NCI-H748 (cell line): ENCODE measurements around the gene WWTR1.

Experiments
- DNase-seq: peaks from one replicate; lab custom pipeline; 2025; ENCODE audit not compliant: unreplicated experiment; lab: John Stamatoyannopoulos, UW

Gene WWTR1

DNA sequence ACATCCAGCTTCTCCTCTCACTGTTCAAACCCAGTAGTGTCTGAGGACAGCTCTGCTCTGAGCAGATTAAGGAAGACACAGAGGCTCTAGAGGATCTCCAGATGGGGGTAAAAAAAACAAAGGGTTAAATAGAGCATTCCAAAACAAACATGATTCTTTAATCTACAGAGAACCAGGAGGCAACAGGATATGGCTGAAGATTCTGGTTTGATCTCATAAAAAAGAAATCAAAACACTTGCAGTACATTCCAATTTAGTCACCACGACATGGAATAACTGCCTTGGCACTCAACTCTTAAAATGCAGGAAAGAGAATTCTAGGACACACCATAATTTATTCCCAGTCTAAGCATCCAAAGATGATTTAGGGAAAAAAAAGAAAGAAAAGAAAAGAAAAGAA, 151.3 kb downstream of the WWTR1 start:
- DNase-seq: no peak

DNA sequence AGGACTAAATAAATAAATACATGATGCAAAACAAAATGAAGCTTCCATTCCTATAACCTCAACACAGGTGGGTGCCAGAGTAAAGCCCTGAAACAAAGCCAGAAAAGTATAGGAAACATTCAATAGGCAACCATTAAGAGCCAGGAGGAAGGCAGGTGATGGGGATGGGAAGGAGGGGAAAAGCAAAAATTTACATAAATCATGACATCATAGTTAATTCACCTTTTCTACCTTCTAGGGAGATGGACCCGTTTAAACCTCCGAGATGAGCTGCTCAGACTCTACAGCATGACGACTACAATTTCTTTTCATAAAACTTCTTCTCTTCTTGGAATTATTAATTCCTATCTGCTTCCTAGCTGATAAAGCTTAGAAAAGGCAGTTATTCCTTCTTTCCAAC, 155.4 kb downstream of the WWTR1 start:
- no peak for DNase-seq

DNA sequence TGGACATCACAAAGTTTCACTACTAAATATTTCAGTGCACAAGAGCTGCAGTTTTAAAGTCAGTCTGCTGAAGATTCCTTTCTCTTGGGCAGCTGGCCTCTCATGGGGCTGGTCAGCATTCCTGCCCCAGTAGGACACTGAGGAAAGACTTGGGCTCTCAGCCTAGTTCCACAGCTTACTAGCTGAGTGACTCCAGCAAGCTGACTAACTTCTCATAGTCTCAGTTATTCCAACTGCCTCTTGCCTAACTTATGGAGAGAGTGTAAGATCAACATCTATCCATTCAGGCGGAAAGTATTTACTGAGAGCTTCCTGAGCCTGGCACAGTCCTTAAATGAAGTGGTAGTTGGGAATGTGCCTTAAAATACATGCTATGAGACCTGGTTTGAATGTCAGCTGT, 156.3 kb downstream of the WWTR1 start:
- DNase-seq: no peak

DNA sequence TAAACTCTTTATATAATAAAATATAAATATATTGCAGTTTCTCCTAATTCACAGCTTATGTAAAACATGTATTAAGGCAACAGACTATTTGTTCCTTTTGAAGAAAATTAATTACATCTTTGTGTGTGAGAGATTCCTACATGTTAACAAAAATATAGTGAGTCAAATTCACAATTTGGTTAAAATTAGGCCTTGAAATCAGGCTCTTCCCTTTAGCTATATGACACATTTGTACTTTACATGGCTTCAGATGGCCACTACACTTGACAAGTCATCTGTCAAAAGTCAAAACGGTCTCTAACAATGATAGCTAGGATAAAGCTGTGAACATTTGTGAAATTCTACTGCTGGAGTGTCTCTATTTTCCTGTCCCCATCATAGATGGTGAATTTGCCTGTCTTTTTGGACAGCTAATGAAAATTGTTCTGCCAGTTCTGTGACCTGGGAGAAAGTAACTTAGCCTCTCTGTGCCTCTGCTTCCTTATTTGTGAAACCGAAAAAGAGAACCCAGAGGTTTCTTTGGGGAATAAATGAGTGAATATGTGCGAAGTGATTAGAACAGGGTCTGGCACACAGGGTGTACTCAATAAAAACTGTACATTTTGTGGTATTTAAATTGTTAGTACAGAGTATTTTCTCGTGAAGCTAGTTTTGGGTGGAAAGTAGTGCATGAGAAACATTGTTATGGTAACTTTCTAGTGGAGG, 159.7 kb downstream of the WWTR1 start:
- no peak for DNase-seq

DNA sequence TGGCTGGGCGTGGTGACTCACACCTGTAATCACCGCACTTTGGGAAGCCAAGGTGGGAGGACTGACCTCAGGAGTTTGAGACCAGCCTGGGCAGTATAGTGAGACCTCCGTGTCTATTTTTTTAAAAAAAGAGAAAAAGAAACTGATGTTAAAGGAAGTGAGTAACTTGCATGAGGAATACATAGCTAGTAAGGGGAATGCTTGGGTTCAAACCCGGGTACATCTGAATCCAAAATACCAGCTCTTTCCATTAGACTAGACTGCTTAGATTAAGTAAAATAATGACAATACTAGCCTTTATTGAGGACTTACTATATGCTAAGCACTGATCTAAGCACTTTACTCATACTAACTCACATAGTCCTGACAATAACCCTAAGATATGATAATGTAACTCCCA, 160.9 kb downstream of the WWTR1 start:
- DNase-seq: no peak

DNA sequence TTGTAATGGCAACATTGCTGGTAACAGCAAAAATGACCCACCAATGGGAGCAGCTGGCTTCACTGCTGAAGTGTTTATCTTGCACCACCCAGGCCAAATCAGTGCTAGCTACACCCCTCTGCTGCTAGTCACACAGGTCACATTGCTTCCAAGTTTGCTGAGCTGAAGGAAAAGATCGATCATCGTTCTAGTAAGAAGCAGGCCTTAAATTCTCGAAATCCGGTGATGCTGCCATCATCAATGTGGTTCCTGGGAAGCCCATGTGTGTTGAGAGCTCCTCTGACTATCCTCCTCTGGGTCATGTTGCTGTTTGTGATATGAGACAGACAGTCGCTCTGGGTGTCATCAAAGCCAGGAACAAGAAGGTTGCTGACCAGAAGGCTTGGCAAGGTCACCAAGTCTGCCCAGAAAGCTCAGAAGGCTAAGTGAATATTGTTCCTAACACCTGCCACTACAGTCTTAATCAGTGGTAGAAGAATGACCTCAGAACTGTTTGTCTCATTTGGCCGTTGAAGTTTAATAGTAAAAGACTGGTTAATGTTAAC, 162.2 kb downstream of the WWTR1 start:
- no peak for DNase-seq

DNA sequence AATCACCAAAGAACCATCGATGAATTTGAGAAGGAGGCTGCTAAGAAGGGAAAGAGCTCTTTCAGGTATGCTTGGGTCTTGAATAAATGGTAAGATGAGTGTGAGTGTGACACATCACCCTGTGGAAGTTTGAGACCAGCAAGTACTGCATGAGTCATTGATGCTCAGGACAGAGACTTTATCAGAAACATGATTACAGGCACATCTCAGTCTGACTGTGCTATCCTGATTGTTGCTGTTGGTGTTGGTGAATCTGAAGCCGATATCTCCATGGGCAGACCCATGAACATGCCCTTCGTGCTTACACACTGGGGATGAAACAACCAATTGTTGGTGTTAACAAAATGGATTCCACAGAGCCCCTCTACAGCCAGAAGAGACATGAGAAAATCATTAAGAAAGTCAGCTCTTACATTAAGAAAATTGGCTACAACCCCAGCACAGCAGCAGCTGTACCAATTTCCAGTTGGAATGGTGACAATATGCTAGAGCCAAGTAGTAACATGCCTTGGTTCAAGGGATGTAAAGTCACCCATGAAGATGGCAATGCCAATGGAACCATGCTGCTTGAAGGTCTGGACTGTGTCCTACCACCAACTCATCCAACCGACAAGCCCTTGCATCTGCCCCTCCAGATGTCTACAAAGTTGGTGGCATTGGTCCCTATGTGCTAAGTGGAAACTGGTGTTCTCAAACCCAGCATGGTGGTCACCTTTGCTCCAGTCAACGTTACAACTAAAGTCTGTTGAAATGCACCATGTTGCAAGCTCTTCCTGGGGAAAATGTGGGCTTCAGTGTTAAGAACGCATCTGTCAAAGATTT, 162.9 kb downstream of the WWTR1 start:
- no peak for DNase-seq

DNA sequence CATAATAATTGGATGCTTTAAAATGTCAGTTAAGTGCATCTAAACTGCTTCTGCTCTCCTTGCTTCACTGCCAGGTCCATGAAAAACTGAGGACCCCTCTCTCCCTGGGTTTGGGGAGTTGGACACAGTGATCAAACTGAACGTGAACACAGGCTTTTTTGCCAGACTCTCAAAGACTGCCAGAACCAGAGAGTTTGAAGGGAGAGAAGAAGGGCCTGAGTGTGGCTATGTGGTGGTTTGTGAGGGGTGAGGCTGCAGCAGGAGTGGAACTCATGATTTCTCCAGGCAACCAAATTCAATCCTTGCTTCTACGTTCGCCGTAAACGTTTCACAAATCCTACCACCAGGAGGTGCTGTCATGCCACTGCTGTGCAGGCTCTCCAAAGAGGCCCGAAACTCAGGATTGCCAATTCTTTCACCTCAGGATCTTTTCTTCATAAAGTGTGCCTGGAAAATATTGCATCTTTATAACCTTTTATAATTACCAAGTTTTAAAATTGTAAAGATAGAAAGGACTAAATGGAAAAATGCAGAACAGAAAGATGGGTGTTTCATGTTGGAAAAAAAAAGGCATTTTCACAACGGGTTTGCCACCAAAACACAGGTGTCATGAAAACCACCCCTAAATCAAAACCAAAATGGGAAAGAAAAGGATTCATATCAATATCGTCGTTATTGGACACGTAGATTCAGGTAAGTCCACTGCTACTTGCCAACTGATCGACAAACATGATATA, 163.6 kb downstream of the WWTR1 start:
- peak; percentile 12 for DNase-seq

DNA sequence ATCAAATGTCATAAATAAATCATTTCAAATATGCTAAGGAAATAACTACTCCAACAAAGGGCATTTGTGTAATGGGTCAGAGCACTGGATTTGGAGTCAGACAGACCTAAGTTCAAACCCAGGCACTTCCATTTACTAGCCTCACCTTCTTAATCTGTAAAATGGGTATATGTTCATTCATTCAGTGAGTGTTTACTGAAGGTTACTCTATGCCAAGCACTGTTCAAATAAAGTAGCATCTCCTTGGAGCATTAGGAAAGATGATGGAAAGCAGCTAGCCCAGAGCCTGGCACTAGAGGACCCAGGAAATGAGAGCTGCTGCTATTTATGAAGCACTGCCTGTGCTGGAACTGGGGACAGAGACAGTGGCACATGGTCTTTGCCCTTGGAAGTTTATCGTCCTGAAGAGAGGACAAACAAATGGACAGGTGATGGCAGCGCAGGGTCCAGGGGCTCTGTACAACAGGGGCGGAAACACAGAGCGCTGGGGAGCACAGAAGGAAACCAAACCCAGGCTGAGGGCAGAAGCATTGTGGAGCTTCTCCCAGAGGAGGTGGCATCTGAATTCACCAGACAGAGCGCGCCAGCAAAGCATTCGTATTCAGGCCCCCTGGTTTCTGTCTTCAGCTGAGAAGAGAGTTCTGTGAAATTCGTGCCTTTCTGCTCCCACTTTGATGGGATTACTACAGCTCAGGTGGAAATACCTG, 164.4 kb downstream of the WWTR1 start:
- DNase-seq: no peak

DNA sequence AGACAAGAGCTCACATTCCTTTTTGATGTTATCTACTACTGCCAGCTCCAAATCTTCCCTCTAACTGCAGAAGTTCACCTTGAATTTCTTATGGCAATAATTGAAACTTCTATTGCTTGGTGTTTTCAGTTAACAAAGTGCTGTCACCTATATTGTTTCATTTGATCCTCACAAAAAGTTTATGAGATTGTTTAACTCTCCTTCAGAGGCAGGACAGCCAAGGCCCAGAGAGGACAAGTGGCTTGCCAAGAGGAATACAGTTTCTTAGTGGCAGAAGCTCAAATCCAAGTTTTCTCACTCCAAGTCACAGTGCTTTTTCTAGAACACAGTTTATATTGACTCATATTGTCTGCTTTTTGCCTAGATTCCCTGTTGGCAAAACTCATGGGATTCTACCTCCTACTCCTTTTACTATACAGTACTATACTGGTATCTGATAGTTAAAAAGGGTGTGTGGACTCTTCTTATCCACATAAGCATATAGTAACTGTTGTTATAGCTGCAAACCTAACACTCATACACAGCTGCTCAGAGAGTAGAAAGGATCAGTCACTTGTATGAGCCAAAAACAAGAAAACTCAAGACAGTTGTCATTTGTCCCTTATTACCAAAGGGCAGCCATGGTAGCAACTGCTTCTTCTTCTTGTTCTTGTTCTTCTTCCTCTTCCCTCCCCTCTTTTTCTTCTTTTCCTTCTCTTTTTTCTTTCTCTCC, 167.4 kb downstream of the WWTR1 start:
- DNase-seq: no peak

DNA sequence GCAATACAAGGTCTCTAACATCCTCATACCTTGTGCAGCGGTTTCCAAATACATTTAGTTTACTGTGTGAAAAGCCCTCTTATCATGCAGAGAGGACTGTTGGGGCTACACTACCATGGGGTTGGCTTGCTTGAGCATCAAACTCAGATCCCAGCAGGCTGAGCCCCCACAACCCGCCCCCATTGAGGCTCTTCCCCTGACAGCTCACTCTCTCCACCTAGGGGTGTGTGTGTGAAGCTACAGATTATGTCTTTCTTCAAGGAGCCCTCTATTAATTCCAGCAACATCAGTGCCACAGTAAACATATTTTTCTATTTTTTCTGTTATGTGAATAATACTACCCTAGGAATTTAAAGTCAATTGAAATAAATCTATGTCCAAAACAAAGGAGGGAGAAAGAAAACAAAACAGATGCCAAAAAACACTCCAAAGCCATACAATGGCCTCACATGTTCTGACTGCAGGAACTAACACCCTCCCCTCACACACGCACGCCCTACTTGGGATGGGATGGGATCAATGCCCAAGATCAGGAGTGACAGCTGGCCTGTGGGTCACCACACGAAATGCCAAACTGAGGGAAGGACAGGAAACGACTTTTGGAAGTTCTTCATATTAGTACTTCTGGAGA, 168.7 kb downstream of the WWTR1 start:
- DNase-seq: peak; percentile 10

DNA sequence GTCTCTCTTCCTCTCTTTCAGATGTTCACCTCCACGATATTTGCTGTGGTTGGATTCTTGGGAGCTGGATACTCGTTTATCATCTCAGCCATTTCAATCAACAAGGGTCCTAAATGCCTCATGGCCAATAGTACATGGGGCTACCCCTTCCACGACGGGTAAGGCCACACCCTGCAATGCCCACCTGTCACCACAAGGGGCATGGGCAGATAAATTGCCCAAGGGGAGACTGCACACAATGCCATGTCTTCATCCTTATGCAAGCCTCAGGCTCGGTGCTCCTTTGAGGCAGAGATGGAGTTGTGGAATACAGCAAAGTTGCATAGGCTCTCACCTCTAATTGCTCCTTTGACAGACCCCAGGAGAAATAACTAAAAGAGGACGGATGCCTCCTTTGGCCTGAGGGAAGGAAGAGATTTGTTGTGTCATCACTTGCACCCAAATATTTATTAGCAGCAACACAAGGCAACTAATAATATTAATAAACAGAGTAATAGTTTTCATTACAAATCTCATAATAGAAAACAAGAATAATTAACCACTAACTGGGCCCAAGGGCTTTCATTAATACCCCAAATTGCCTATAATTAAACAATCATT, 170.1 kb downstream of the WWTR1 start:
- DNase-seq: peak; percentile 15

DNA sequence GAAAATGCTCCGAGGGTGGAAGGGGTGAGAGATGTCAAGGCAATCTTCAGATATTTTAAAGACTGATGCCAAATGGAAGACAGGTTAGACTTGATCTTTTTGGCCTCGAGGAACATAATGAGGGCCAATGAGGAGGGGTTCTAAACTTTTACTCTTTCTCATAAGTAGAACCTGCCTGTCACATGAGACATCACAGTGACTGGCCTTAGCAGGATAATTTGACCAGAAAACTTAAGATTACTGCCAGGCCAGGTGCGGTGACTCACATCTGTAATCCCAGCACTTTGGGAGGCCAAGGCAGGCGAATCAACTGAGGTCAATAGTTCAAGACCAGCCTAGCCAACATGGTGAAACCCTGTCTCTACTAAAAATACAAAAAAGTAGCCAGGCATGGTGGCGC, 171.1 kb downstream of the WWTR1 start:
- no peak for DNase-seq

DNA sequence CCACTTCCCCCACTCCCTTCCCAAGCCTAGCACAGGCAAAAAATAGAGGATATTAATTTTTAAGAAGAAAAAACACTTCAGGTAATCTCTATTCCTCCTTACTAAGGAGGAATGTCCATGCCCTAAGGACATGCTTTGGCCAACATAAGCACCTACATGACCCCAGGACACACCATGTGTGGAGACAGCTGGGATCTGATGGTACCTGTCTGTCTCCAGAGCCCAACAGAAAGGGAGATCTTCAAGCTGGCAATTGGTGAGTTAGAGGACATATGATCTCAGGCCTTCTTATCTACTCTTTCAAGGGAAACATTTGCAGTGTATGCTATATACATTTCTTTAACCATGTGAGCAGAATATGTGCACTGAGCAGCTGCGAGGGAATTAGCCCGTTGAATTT, 176.3 kb downstream of the WWTR1 start:
- no peak for DNase-seq

DNA sequence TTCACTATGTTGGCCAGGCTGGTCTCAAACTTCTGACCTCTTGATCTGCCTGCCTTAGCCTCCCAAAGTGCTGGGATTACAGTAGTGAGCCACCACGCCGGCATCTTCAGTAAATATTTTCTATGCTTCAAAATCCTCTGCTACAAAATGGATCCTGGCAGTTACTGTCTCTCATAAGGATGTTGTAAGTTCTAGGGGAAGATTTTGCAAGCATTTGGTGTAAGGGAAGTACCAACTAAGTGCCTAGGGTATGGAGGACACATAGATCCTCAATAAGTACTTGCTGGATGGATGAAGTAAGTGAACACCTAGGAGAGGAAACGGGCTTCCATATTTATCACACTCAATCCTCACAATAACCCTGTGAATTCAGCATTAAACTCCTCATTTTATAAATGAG, 176.8 kb downstream of the WWTR1 start:
- DNase-seq: no peak

DNA sequence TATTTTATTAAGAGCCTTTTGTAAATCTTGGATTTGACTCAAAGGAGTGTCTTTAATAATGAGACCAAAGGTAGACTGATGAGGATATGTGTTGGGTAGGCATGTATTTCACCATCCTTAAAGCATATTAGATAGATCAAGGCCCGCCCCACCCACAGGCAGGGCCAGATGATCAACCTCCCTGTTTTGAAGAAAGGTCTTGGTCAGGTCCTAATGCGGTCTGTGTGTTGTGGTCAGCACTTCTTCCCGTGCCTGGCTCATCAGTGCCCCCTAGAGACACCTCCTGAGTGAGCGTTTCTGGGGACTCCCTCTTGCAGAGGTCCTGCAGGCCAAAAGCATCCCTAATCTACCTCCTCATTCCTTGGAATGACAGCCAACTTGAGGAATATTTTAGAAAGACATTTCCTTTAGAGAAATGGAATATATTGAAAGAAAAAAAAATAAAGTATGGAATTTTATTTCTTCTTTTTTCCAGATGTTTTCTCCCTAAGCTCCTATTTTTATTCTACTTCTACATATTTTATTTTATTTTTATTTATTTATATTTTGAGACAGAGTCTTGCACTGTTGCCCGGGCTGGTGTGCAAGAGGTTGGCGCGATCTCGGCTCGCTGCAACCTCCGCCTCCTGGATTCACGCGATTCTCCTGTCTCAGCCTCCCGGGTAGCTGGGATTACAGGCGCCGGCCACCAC, 177.4 kb downstream of the WWTR1 start:
- peak; percentile 72 for DNase-seq

DNA sequence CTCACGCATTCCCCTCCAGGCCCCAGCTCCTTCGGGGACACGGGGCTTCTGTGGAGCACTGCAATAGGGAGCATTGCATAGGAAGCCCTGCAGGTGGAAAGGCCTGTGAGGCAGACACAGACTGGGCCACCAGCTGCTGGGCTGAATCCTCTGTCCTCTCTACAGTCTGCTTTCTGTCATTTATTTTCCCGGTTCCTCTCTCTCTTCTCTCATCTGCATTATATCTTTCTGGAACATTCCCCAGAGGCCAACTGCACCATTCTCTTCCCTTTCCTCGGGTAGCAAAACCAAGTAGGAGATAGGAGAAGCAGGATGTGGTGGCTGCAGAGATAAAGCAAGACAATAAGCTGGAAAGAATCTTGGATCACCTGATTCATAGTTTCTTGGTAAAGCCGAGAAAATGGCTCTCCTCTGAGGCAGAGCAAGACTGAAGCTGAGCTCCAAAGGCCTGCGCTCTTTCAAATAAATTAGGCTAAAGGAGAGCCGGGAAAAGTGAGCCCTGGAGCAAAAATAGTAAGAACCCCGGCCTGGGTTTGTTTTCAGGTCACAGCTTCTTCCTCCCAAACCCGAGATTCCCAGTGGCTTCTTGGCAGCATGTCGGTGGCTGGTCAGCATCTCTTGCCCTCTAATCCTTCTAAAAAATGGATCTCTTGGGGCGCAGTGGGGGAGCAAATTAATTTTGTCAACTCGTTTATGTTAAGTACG, 178.1 kb downstream of the WWTR1 start:
- DNase-seq: no peak

DNA sequence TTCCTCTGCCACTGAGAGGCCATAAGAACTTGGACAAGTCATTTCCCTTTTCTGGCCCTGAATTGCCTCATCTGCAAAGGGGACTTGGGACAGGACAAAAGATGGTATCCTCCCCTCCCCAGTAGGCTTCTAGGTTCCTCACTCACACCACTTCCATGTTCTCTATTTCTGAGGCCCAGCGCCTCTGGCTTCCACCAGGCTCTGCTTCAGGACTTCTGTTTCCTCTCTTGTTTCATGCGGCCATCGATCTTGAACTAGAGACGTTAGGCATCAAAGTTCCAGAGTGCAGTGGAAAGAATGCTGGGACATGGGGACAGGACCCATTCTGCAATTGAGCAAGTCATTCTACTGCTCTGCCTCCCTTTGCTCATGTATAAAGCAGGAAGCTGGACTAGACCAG, 181.6 kb downstream of the WWTR1 start:
- no peak for DNase-seq
